GM12874 (cell line): ENCODE data around the gene PTPN14.

Experiments
- CTCF ChIP-seq: IDR thresholded peaks from 2 replicates; pipeline ENCODE4 v1.5.1; 2011; ENCODE audit warnings: low read depth, mild to moderate bottlenecking, control low read depth, low read length, moderate library complexity; ENCODE audit not compliant: insufficient read depth

Gene PTPN14

GRCh38 chr1:214500340-214501055 is 50.9 kb downstream of the PTPN14 start:
- TF ChIP-seq CTCF: no peak

DNA sequence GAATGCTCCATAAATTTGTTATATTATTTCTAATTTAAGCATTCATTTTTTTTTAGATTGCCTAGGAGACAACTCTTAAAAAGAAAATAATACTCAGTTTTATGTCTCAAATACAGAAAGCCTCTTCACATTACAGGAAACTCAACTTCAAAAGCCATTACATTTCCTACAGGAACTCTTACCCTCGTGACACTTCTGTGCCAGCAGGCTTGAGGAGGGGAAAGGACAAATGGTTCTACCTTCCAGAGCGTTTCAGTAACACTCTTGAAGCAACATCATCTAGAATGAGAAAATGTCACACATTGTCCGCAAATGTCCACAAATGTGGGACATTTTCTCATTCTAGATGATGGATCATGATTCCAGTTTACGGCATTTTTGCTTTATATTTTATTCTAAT is 51.7 kb downstream of the PTPN14 start:
- no peak for TF ChIP-seq CTCF

- TF ChIP-seq CTCF: no peak
Measured at GRCh38 chr1:214498021-214498420, 53.4 kb downstream of the PTPN14 start.

DNA sequence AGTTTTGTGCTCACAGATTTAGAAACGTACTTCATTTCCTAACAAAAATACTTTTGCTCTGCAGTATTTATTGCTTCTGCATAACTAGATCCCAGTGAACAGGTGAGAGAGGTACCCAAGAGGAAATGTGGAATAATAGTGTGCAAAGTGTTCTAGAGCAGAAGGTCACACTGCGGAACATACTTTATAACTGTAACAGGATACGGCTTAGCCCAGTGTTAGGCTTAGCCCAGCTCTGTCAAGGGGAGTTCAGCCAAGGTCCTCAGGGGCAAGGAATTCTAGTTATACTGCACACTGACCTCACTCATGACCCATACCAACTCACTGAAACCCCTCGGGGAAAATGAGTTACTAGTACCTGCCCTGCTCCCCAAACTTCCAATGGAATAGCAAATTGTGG is 55.3 kb downstream of the PTPN14 start:
- TF ChIP-seq CTCF: no peak

GRCh38 chr1:214494706-214495105 is 56.7 kb downstream of the PTPN14 start:
- no peak for TF ChIP-seq CTCF

DNA sequence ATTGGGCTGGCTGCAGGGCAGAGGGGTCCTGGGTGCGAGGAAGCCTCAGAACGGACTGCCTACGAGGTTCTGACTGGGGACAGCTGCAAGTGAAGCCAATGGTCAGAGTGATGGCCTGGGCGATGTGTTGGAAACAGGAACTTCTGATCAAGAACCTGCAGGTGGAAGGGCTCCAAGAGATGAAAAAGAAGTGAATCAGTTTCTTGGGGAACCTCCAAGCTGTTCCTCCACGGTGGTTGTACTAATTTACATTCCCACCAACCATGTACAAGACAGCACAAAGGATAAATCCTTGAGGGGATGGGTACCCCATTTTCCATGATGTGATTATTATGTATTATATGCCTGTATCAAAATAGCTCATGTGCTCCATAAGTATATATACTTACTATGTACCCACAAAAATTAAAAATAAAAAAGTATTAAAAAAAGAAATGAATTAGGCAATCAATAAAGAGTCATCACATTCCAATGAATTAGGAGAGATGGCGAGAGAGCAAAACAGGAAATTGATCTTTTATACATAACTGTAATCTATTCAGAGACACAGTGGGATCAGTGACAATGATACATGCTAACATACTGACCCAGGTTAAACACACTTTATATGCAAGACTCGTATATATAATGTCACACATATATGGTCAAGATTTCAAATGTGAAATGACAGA is 58.1 kb downstream of the PTPN14 start:
- no peak for TF ChIP-seq CTCF

- TF ChIP-seq CTCF: no peak
Measured at GRCh38 chr1:214492401-214493075, 58.9 kb downstream of the PTPN14 start.
